ENCODE measurements around the gene MIER2.

DNA sequence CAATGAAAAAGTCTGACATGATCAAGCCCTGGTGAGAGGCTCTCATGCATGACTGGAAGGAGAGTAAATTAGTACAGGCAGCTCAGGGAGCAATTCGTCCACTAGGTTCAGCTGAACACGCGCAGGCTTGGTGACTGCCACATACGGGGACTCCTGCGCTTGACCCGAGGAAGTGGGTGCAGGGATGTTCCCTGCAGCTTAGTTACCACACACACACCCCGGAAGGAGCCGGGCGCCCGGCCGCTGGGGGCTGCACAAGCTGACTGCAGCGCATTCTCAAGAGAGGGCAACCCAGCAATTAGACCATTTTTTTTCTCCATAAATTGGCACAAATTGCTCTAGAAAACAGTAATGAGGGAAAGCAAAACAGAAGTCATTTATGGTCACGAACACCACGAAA lies 23.0 kb upstream of the MIER2 start:
- TF ChIP-seq, protein P1, sequence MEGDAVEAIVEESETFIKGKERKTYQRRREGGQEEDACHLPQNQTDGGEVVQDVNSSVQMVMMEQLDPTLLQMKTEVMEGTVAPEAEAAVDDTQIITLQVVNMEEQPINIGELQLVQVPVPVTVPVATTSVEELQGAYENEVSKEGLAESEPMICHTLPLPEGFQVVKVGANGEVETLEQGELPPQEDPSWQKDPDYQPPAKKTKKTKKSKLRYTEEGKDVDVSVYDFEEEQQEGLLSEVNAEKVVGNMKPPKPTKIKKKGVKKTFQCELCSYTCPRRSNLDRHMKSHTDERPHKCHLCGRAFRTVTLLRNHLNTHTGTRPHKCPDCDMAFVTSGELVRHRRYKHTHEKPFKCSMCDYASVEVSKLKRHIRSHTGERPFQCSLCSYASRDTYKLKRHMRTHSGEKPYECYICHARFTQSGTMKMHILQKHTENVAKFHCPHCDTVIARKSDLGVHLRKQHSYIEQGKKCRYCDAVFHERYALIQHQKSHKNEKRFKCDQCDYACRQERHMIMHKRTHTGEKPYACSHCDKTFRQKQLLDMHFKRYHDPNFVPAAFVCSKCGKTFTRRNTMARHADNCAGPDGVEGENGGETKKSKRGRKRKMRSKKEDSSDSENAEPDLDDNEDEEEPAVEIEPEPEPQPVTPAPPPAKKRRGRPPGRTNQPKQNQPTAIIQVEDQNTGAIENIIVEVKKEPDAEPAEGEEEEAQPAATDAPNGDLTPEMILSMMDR (tag by site-specific recombination; IDR thresholded peaks at IDR 0.05) = no peak
- TF ChIP-seq ZNF664 (tag by site-specific recombination; IDR thresholded peaks at IDR 0.05) = no peak
- TF ChIP-seq ZFHX2 (tag by site-specific recombination; conservative IDR thresholded peaks at IDR 0.05) = no peak
- TF ChIP-seq ZNF23 (tag by site-specific recombination; IDR thresholded peaks at IDR 0.05; ENCODE audit: borderline replicate concordance) = no peak

Measured in HEK293 (cell line).